GF-D8 (cell line): Measurements from ENCODE around the gene PHF14.
"Not testable (repeated sequence)": the region's sequence is repeated elsewhere in the genome, so short reads cannot be mapped to it uniquely, and the experiment has no call there.

ENCODE experiments used
- DNase-seq: peaks from one replicate; lab custom pipeline; 2025; lab: John Stamatoyannopoulos, UW

The PHF14 gene, protein sequence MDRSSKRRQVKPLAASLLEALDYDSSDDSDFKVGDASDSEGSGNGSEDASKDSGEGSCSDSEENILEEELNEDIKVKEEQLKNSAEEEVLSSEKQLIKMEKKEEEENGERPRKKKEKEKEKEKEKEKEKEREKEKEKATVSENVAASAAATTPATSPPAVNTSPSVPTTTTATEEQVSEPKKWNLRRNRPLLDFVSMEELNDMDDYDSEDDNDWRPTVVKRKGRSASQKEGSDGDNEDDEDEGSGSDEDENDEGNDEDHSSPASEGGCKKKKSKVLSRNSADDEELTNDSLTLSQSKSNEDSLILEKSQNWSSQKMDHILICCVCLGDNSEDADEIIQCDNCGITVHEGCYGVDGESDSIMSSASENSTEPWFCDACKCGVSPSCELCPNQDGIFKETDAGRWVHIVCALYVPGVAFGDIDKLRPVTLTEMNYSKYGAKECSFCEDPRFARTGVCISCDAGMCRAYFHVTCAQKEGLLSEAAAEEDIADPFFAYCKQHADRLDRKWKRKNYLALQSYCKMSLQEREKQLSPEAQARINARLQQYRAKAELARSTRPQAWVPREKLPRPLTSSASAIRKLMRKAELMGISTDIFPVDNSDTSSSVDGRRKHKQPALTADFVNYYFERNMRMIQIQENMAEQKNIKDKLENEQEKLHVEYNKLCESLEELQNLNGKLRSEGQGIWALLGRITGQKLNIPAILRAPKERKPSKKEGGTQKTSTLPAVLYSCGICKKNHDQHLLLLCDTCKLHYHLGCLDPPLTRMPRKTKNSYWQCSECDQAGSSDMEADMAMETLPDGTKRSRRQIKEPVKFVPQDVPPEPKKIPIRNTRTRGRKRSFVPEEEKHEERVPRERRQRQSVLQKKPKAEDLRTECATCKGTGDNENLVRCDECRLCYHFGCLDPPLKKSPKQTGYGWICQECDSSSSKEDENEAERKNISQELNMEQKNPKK

DNA sequence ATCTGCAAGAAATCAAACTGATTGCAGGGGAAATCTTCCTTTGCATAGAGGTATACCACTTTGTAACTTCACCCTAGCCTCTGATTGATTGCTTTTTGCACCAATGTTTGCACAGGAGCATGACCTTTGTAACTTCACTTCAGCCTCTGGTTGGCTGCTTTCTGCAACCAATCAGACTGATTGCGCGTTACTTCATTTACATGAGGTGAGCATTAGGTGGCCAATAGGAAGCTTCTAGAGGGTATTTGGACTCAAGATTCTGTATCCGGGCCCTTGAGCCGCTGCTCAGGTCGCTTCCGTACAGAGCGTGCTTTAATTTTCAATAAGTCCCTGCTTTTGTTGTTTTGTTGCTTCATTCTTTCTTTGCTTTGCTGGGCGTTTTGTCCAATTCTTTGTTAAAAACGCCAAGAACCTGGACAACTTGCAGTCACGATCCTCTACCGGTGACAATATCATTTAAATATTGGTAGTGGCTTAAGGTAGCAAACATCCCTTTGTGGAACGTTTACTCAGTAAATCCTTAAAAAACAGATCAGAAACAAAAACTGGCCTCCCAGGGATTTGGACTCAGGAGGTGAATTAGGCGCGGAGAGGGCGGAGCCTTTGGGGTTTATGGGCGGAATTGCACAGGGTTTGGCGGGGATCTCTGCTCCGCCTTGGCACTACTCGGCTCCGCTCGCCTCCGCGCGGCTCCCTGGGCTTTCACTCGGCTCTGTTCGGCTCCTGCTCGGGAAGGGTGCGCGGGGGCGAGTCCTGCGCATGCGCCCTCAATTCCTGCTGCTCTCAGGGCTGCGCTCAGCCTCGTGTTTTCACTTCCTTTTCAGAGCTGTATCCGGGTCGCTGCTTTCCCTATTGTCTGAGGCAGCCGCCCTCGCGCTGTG lies at the start of gene PHF14:
PHF14 (plus strand) TSS at position 812 of the 881 bp plus-strand sequence. CDS start 452 bp downstream, outside the sequence.
- DNase-seq, result peak; percentile 99

DNA sequence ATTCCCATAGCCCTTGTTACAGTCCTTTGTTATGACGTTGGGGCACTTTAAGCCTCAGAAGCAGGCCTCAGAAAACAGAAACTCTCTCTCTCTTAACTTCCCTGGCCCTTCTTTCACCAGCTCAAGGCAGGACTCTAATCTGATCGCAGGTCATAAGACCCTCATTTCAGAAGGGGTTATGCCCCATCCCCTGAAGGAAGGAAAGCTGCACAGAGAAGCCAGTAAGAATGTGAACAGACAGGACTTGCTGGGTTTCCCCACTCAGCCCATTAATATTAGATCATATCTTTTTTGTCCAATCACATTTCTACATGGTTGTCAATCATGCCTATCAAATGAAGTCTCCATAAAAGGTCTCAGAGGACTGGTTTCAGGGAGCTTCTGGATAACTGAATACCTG lies 49.3 kb upstream of the PHF14 start:
- no peak for DNase-seq

DNA sequence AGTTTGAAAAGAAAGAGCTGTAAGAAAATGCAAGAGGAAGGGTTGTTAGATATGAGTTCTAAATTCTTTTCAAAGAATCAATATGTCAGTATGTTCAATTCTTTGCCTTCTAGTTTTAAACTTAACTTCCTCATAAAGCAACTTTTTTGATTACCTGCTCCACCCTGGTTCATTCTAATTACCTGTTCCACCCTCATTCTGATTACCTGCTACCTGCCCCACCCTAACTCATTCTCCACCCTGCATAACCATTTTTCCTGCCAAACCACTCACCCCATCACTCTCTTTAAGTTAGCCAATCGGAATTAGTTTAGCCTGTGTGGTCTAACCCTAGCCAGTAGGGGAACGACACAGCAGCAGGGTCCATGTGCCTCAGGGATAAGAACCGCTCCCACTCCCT lies 45.5 kb upstream of the PHF14 start:
- DNase-seq, result not testable (repeated sequence)

DNA sequence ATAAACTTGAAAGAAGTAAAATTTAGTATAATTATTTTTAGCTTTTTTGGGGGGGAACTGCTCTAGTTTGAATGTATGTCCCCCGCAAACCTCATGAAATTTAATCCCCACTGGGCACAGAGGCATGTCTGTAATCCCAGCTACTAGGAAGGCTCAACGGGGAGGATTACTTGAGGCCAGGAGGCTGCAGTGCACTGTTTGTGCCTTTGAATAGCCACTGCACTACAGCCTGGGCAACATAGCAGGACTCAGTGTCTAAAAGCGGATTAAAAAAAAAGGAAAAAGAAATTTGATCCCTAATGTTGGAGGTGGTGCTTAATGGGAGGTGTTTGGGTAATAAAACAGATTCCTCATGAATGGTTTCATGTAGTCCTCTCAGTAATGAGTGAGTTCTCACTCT lies 43.1 kb upstream of the PHF14 start:
- DNase-seq, result no peak

DNA sequence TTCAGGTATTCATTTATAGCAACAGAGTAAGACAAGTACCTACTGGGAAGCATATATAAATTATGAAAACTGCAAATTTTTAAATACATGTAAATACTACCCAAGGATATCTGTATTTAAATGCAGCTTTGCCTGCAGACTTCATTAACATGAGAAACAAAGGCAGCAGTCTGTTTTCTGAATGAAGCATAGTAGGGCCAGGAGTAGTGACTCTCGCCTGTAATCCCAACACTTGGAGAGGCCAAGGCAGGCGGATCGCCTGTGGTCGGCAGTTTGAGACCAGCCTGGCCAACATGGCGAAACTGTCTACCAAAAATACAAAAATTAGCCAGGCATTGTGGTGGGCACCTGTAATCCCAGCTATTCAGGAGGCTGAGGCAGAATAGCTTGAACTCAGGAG lies 42.5 kb upstream of the PHF14 start:
- no peak for DNase-seq

DNA sequence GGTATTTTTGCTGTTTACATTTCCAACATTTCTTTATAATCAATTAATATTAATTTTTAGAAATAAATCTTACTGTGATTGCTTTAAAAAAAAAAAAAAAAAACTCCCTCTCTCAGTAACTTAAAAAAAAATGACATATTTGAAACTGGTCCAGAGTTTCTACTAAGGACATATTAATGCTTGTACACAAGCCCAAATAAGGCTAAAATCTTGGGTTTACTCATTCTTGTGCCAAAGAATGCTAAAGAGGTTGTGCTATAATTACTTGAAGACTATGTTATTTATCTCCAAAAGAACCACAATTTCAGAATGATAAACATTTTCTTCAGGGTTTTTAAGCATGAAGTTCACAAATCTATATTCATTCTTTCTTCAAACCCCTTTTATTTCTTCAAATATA lies 39.4 kb upstream of the PHF14 start:
- no peak for DNase-seq

DNA sequence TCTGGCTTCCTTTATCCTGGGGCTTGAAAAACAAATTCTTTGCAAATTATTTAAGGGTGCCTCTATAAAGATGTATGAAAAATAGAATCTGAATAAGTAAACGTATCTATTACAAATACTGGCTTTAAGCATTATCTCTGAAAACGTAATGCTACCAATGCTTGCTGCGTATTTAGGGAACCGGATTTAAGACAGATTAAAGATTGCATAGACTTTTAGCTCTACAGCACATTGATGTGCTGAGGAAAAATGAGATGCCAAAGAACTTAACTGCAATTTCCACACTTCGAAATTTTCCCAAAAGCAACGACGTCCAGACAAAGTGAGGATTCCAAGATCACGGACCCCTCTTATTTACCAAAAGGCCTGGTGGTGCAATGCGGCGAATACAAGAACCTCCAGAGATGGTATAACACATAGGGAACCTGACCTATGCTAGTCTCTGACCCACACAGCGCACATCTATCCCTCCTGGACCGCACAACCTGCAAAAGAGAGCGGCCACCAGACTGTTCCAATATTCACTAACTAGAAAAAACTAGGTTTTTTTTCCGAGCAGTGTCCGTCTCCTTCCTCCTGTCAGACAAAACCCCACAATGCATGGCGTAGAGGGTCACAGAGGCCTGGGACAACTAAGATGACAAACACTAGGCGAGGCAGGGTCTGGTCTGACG lies 34.3 kb upstream of the PHF14 start:
- peak; percentile 16 for DNase-seq

DNA sequence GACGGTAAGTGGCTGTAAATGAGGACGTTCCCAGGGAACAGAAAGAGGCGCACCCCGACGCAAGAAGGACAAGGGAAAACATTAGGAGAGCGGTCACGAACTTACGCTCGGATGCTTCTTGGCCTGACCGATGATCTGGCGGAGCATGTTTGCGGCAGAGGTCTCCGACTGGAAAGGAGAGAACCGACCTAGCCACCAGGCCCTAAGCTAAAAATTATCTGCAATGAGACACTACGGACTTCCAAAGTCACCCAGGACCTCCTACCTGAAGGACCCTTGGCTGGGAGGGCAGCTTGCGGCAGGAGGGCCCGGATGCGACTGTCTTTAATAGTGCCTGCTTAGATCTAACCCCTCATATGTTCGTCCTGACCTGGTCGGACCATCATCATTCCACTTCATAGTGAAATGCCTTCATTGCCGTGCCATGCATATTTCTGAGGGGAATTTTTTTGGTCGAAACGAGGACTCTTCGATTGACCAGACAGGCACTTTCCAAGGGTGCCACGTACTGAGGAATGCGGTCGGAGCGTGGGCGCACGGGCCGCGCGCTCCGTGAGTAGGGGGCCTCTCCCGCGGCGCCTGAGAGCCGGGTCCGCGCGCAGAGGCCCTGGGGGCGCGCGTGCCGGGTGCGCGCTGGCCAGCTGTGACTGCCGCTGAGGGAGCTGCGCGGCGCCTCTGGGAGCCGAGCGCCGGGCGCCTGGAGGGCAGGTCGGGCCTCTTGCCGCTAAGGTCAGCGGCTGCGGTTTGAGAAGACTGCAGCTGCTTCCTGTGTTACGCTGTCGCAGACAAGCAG lies 33.6 kb upstream of the PHF14 start:
- peak; percentile 97 for DNase-seq

DNA sequence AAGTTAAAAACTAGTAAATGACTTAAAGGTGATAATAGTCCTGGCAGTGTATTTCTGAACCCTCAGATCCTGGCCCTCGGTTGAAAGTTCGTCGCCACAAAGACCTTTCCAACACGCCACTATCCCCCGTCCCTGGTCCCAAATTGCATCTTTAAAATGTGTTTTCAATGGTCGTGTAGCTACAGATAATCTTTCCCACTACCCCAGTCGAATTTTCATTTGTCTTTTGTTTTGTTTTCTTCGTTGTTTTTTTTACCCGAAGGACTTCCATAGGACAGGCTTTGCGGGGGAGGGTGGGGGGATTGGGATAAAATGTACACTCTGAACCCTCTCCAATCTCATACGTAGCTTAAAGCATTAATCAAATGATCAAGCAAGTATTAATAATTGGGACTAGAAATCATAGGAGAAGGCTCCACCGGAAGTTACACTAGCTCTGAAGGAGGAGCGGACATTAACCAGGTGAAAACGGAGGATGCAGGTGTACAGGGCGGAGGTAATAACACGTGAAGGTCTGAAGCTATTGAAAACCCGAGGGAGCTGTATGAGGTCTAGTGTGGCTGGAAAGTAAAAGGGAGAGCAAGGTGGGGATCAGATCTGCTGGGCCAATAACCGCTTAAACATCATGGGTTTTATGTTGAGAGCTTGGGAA lies 32.8 kb upstream of the PHF14 start:
- DNase-seq, result no peak

DNA sequence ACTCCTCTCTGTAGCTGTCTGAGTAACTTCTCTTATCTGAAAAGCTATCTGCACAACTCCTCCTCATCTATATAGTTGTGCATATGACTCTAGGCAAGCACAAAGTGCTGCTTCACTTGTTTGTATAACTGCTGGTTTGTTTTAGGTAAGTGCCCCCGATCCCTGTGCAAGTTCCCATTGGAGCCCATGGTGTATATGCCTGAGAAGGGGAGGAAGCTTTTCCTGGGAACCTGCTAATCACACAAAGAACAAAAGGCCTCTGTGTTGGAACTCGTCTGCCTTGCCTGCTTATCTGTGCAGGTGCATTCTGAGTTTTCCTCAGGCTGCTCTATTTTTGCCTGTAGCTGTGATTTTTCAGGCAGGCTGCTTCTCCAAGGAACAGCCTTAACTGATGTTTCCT lies 23.2 kb upstream of the PHF14 start:
- no peak for DNase-seq

DNA sequence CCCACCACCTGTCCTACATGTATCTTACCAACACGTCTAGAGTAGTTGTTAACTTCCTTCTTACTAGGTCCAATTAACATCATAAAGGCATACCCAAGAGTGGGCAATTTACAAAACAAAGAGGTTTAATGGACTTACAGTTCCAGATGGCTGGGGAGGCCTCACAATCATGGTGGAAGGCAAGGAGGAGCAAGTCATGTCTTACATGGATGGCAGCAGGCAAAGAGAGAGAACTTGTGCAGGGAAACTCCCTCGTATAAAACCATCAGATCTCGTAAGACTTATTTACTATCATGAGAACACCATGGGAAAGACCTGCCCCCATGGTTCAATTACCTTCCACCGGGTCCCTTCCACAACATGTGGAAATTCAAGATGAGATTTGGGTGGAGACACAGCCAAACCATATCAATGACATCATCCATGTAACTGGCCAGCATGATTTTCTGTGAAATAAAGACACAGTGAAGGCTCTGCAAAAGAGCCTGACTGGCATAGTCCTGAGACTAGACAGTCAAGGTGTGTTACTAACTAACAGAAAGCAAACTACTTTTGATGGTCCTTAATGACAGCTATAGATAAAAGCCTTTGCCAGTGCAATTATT lies 22.6 kb upstream of the PHF14 start:
- not testable (repeated sequence) for DNase-seq

DNA sequence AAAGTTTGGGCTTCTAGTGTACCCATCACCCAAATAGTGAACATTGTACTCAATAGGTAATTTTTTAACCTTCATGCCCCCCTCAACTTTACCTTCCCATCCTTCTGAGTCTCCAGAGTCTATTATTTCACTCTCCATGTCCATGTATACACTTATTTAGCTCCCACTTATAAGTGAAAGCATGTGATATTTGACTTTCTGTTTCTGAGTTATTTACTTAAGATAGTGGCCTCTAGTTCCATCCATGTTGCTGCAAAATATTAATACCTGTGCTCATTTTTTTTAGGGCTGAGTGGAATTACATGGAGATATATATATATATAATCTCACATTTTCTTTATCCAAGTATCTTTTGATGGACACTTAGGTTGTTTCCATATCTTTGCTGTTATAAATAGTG lies 21.1 kb upstream of the PHF14 start:
- no peak for DNase-seq

DNA sequence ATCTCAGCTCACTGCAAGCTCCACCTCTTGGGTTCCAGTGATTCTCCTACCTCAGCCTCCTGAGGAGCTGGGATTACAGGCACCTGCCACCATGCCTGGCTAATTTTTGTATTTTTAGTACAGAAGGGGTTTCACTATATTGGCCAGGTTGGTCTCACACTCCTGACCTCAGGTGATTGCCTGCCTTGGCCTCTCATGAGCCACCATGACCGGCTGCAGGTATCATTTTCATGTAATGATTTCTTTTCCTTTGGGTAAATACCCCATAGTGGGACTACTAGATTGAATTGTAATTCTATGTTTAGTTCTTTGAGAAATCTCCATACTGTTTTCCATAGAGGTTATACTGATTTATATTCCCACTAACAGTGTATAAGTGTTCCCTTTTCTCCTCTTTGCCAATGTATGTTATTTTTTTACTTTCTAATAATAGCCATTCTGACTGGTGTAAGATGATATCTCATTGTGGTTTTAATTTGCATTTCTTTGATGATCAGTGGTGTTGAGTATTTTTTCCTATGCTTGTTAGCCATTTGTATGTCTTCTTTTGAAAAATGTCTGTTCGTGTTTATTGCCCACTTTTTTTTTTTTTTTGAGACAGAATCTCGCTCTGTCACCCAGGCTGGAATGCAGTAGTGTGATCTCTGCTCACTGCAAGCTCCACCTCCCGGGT lies 20.5 kb upstream of the PHF14 start:
- not testable (repeated sequence) for DNase-seq

DNA sequence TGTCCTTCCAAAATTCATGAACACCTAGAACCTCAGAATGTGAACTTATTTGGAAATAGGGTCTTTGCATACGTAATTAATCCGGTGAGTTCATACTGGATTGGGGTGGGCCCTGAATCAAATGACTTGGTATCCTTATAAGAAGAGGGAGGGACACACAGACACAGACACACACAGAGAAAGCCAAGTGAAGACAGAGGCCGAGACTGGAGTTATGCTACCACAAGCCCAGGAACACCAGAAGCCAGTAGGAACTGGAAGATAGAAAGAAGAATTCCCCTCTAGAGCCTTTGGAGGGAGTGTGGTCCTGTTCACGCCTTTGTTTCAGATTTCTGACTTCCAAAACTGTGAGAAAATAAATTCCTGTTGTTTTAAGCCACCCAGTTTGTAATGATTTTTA lies 17.1 kb upstream of the PHF14 start:
- no peak for DNase-seq

DNA sequence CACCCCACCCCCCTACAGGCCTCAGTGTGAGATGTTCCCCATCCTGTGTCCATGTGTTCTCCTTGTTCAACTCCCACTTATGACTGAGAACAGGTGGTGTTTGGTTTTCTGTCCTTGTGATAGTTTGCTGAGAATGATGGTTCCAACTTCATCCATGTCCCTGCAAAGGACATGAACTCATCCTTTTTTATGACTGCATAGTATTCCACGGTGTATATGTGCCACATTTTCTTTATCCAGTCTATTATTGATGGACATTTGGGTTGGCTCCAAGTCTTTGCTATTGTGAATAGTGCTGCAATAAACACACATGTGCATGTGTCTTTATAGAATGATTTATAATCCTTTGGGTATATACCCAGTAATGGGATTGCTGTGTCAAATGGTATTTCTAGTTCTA lies 13.4 kb upstream of the PHF14 start:
- not testable (repeated sequence) for DNase-seq

DNA sequence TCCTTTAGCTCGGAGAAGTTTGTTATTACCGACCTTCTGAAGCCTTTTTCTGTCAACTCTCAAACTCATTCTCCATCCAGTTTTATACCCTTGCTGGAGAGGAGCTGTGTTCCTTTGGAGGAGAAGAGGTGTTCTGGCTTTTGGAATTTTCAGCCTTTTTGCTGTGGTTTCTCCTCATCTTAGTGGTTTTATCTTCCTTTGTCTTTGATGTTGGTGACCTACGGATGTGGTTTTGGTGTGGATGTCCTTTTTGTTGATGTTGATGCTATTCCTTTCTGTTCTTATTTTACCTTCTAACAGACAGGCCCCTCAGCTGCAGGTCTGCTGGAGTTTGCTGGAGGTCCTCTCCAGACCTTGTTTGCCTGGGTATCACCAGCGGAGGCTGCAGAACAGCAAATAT lies 8.7 kb upstream of the PHF14 start:
- not testable (repeated sequence) for DNase-seq

DNA sequence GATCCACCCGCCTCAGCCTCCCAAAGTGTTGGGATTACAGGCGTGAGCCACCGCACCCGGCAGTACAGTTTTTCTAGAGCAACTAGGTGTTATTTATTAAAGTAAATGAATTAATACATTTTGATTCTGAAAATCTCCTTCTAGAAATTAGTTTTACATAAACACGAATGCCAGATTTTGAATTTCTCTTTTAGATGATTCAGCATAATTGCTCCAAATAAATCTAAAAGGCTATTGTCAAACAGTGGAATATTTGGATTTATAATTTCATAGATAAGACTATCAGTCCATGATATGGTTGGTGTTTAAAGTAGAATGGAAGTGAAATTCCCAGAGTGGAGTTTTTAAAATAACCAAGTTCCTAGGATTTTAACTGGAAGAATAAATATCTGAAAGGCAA lies 1.5 kb upstream of the PHF14 start:
- no peak for DNase-seq

DNA sequence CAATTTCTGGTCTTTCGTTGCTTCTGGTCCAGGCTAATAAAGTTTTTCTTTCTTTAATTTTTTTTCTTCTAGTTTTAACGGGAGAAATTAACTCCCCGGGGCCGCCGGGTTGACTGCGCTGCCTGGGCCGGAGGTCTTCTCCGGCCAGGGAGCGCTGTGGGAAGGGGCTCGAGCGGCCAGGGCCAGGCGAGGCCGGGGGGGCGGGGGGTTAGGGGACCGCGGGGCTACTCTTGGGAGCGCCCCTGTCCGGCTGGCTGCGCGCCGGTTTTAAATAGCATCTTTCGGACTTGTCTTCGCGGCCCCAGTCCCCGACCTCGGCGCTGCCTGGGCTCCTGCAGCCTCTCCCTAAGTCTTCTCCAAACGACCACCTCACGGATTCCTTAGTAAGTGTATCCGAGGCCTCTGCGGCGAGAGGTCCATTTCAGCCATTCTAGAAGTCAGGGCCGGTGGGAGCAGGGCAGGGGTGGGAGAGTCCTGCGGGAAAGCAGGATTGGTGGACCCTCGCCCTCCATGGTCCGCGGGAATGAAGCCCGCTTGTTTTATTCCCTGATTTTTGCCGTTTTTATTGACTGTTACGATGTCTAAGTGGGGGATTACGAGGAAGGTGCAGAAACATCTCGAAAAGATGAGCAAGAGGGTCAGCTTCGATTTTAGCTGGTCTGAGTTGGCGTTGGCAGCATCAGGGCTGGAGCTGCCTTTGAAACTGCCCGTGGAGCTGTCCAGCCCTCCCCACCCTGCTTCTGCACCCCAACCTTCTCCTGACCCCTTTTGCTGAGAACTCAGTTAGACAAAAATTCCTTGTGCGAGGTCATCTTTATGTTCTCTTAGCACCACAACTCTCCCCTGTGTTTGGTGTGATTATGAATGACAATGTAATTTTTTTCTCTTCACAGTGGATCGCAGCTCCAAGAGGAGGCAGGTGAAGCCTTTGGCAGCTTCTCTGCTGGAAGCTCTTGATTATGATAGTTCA lies 555 bp downstream of the PHF14 start:
- peak; percentile 11 for DNase-seq
